Adrenal gland (tissue), 12 donors: ENCODE results near the gene PSAT1. TPM values are rescaled to one million over a fixed set of nuclear protein-coding genes. Genes with fewer than 3 reads are reported as not detected.

Source experiments
- DNase-seq, 7 donors: peaks; one replicate each; pipeline ENCODE4 v3.0.0-alpha.2; 2019 to 2020
- H3K27ac ChIP-seq, 5 donors: fragments of 200-600 bp; sonication (generic) in 4 of 5; 1 replicate in 3 of 5; 2 replicates in 2 of 5; pipeline versions ENCODE4 v1.5.1 to v1.8.0; 2016 to 2020; ENCODE audit warnings: mild to moderate bottlenecking in 1 of 5
- H3K27me3 ChIP-seq: fragments of 200-600 bp; 2 replicates; pipeline ENCODE4 v1.8.0; 2021
- H3K36me3 ChIP-seq, 2 donors: fragments of 200-600 bp; replicated peaks in 1 of 2; 1 replicate in 1 of 2; 2 replicates in 1 of 2; pipeline versions ENCODE4 v1.5.1 to v1.8.0; 2018 to 2022
- H3K4me1 ChIP-seq, 2 donors: fragments of 200-600 bp; replicated peaks in 1 of 2; 1 replicate in 1 of 2; 2 replicates in 1 of 2; pipeline versions ENCODE4 v1.5.1 to v1.8.0; 2018 to 2021
- H3K4me3 ChIP-seq, 4 donors: fragments of 200-600 bp; sonication (generic) in 3 of 4; one replicate each; pipeline ENCODE4 v1.5.1; 2016 to 2018
- H3K9me3 ChIP-seq, 3 donors: fragments of 200-600 bp; sonication (generic) in 1 of 3; replicated peaks in 1 of 3; 1 replicate in 2 of 3; 2 replicates in 1 of 3; pipeline versions ENCODE4 v1.5.1 to v1.8.0; 2016 to 2021
- CTCF ChIP-seq, 6 experiments: fragments of 450-650 bp in 4 of 6; fragments of 200-600 bp in 2 of 6; sonication (generic) in 1 of 6; IDR thresholded peaks; 1 replicate in 5 of 6; 2 replicates in 1 of 6; pipeline versions ENCODE4 v1.5.1 to v1.8.0; 2016 to 2021; ENCODE audit warnings: antibody characterized with exemption in 6 of 6, mild to moderate bottlenecking in 2 of 6, moderate library complexity in 1 of 6
- POLR2A ChIP-seq, 2 donors: fragments of 450-650 bp; IDR thresholded peaks; one replicate each; pipeline ENCODE4 v1.6.1; 2017; ENCODE audit warnings: antibody characterized with exemption in 2 of 2, mild to moderate bottlenecking in 2 of 2, moderate library complexity in 1 of 2
- WGBS, 4 donors: extraction: QIAGEN DNeasy Blood & Tissue Kit in 2 of 4; methylation state at CpG; one replicate each; pipeline versions ENCODE4 v1.1.5 to v1.1.7; 2013 to 2017; 5-methylcytosine and 5-hydroxymethylcytosine counted together
- intact Hi-C, 2 donors: fragments of 100-400 bp; cut with DNase I; formaldehyde crosslinking; loops; one replicate each; pipeline versions ENCODE4 v1.14.1 to v1.15.0; 2022 to 2023
- polyA plus RNA-seq, 3 donors: library from polyadenylated mRNA; stranded (reverse); fragments of 200-250 nt in 2 of 3; fragments of 350-450 nt in 1 of 3; fragmentation: Illumina TruSeq in 1 of 3; extraction: RNeasy Lipid Tissue Mini Kit (QIAGEN cat#74804) in 1 of 3; gene quantifications; one replicate each; pipeline ENCODE4 v1.2.3, GENCODE V29; 2013 to 2014
- total RNA-seq, 9 donors: library from RNA; depleted of rRNA in 4 of 9; stranded (reverse); fragments of >200 nt in 4 of 9; fragments of 120-200 nt in 1 of 9; fragmentation: NEBNext Ultra II Directional in 1 of 9; extraction: Animal tissue kit (Norgen Biotek cat#: 25700) in 1 of 9; gene quantifications; one replicate each; pipeline versions ENCODE4 v1.1.0 to v1.2.4, GENCODE V29; 2013 to 2023
- donor health status: healthy with polysubstance abuse.
- donor health status: Bipolar disorder and iron deficiency.
- donor health status: DM: yes; HTN: yes; CAD: no.
- donor health status: DM: no; HTN: no; CAD: no.
- donor health status: DM: no; HTN: no; CAD: no.
- donor health status: DM: yes; HTN: yes; CAD: no.

PSAT1 gene
- total and polyA plus RNA-seq, 12 donors, result 20.5 to 168 (median 73.1) TPM

GRCh38 chr9:78267889-78268288 lies 29.0 kb upstream of the PSAT1 start:
- no peaks in the 10 kb centered on the region for H3K27me3 ChIP-seq
- TF ChIP-seq POLR2A (IDR thresholded peaks at IDR 0.05) (no peak), CTCF (IDR thresholded peaks at IDR 0.05) (no peak)
- no peak for DNase-seq
- intact Hi-C loops, result no loop called here
- H3K9me3 ChIP-seq, result no peaks in the 10 kb centered on the region
- no peaks in the 10 kb centered on the region for H3K36me3 ChIP-seq
- no peak overlapping the region for H3K4me3 ChIP-seq
- 97 to 100% (median 99%) methylated on average over 4 of the region's 4 CpGs for WGBS, 4 donors
- no peak overlapping the region for H3K27ac ChIP-seq
- H3K4me1 ChIP-seq, result no peaks in the 10 kb centered on the region

- intact Hi-C loops, result no loop called here
- Histone ChIP-seq H3K4me1 (no peaks in the 10 kb centered on the region), H3K27ac (no peak overlapping the region), H3K4me3 (no peak overlapping the region), H3K27me3 (no peaks in the 10 kb centered on the region), H3K36me3 (no peaks in the 10 kb centered on the region), H3K9me3 (no peaks in the 10 kb centered on the region)
- no peak for TF ChIP-seq CTCF (IDR thresholded peaks at IDR 0.05)
- TF ChIP-seq POLR2A (IDR thresholded peaks at IDR 0.05), result no peak
- DNase-seq, result no peak
These were observed 27.1 kb upstream of the PSAT1 start for GRCh38 chr9:78269784-78270183.

GRCh38 chr9:78272307-78272706 lies 24.6 kb upstream of the PSAT1 start:
- TF ChIP-seq POLR2A (IDR thresholded peaks at IDR 0.05) (no peak), CTCF (IDR thresholded peaks at IDR 0.05) (no peak)
- Histone ChIP-seq H3K36me3 (no peaks in the 10 kb centered on the region), H3K27ac (no peak overlapping the region), H3K4me3 (no peak overlapping the region), H3K27me3 (no peaks in the 10 kb centered on the region), H3K9me3 (no peaks in the 10 kb centered on the region), H3K4me1 (peaks cover 0 to under 1% of the 10 kb centered on the region in 2 donors)
- DNase-seq, result no peak
- intact Hi-C loops, result no loop called here

- intact Hi-C loops, result no loop called here
These were observed 23.2 kb upstream of the PSAT1 start for GRCh38 chr9:78273761-78274160.

More at GRCh38 chr9:78273761-78274160, 23.2 kb upstream of the PSAT1 start:
- Histone ChIP-seq H3K9me3 (no peaks in the 10 kb centered on the region), H3K27me3 (no peaks in the 10 kb centered on the region), H3K4me3 (no peak overlapping the region), H3K27ac (no peak overlapping the region), H3K4me1 (peaks cover 11 to 13% of the 10 kb centered on the region in 2 donors), H3K36me3 (no peaks in the 10 kb centered on the region)
- no peak for DNase-seq
- WGBS, 4 donors, result 92 to 97% (median 96%) methylated on average over 3 of the region's 3 CpGs
- no peak for TF ChIP-seq POLR2A (IDR thresholded peaks at IDR 0.05)
- TF ChIP-seq CTCF (IDR thresholded peaks at IDR 0.05), result no peak
